GM12891 (cell line): ENCODE measurements around the gene SOAT1.

Experiments
- PAX5 ChIP-seq: IDR thresholded peaks from 2 replicates; pipeline ENCODE4 v1.6.1; 2011; ENCODE audit warnings: low read length, moderate library complexity, mild to moderate bottlenecking; ENCODE audit not compliant: insufficient read depth, severe bottlenecking
- POLR2A ChIP-seq: IDR thresholded peaks from 2 replicates; pipeline ENCODE4 v1.6.1; 2011; ENCODE audit warnings: low read depth, low read length, control low read depth
- POLR2AphosphoS5 ChIP-seq: IDR thresholded peaks from 2 replicates; pipeline ENCODE4 v1.6.1; 2011; ENCODE audit warnings: low read depth, low read length, control low read depth
- POU2F2 ChIP-seq: IDR thresholded peaks from 2 replicates; pipeline ENCODE4 v1.6.1; 2011; ENCODE audit warnings: low read depth, mild to moderate bottlenecking, control low read depth, low read length, moderate library complexity
- SPI1 ChIP-seq: IDR thresholded peaks from 2 replicates; pipeline ENCODE4 v1.6.1; 2011; ENCODE audit warnings: low read depth, low read length, control low read depth
- TAF1 ChIP-seq: IDR thresholded peaks from 2 replicates; pipeline ENCODE4 v1.6.1; 2011; ENCODE audit warnings: low read depth, low read length, control low read depth

DNA sequence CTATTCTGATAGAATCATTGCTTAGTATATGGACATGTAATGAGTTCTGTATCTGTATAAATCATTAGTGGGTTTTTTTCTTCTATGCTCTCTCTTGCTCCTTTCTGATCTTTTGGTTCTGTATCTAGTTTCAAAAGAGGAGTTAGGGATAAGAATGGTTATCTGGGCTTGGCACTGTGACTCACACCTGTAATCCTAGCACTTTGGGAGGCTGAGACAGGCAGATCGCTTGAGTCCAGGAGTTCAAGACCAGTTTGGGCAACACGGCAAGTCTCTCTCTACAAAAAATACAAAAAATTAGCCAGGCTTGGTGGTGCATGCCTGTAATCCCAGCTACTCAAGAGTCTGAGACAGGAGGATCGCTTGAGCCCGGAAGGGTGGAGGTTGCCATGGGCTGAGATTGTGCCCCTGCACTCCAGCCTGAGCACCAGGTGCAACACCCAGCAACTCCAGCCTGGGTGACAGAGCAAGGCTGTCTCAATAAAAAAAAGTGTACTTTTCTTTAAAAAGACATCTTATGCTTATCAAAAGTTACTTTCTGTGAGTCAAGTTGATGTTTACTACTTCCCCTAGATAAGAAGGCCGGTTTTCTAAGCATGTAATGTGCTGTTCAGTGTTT lies 44.5 kb downstream of the SOAT1 start:
- TF ChIP-seq POLR2A: no peak
- TF ChIP-seq TAF1: no peak
- no peak for TF ChIP-seq POLR2AphosphoS5
- no peak for TF ChIP-seq SPI1
- no peak for TF ChIP-seq POU2F2
- TF ChIP-seq PAX5: no peak
